Globus pallidus (tissue), 1 donor: Measurements from ENCODE around the gene PRSS16.
"Not testable (repeated sequence)": the region's sequence is repeated elsewhere in the genome, so short reads cannot be mapped to it uniquely, and the experiment has no call there.

Source experiments
- DNase-seq: peaks from one replicate; pipeline ENCODE4 v3.0.0-alpha.2; 2015; ENCODE audit warnings: low spot score

Gene PRSS16

GRCh38 chr6:27247133-27247836, at the start of gene PRSS16:
PRSS16 (plus strand) TSS chr6:27247701; CDS start chr6:27247738, 37 bp downstream.
- DNase-seq: no peak

GRCh38 chr6:27205375-27206278, 41.9 kb upstream of the PRSS16 start:
- no peak for DNase-seq

GRCh38 chr6:27206806-27207205, 40.7 kb upstream of the PRSS16 start:
- no peak for DNase-seq

GRCh38 chr6:27208042-27208441, 39.5 kb upstream of the PRSS16 start:
- no peak for DNase-seq

- DNase-seq: no peak
These were observed 38.3 kb upstream of the PRSS16 start for GRCh38 chr6:27209196-27209595.

- DNase-seq: no peak
These were observed 37.7 kb upstream of the PRSS16 start for GRCh38 chr6:27209659-27210269.

- DNase-seq: not testable (repeated sequence)
These were observed 34.4 kb upstream of the PRSS16 start for GRCh38 chr6:27213091-27213517.

GRCh38 chr6:27213544-27214125, 33.9 kb upstream of the PRSS16 start:
- DNase-seq: no peak

- DNase-seq: no peak
These were observed 33.3 kb upstream of the PRSS16 start for GRCh38 chr6:27214126-27214601.

GRCh38 chr6:27216874-27217273, 30.6 kb upstream of the PRSS16 start:
- DNase-seq: no peak

GRCh38 chr6:27222971-27223370, 24.5 kb upstream of the PRSS16 start:
- DNase-seq: not testable (repeated sequence)

- no peak for DNase-seq
These were observed 22.8 kb upstream of the PRSS16 start for GRCh38 chr6:27224729-27225128.

GRCh38 chr6:27228963-27229477, 18.5 kb upstream of the PRSS16 start:
- DNase-seq: no peak

GRCh38 chr6:27230758-27231111, 16.8 kb upstream of the PRSS16 start:
- DNase-seq: no peak

GRCh38 chr6:27234576-27234975, 12.9 kb upstream of the PRSS16 start:
- no peak for DNase-seq

- DNase-seq: no peak
These were observed 10.3 kb upstream of the PRSS16 start for GRCh38 chr6:27237089-27237803.

GRCh38 chr6:27238010-27238983, 9.2 kb upstream of the PRSS16 start:
- no peak for DNase-seq

GRCh38 chr6:27239258-27239657, 8.2 kb upstream of the PRSS16 start:
- DNase-seq: no peak

GRCh38 chr6:27241443-27241842, 6.1 kb upstream of the PRSS16 start:
- no peak for DNase-seq

GRCh38 chr6:27242589-27243265, 4.8 kb upstream of the PRSS16 start:
- DNase-seq: no peak
